ENCODE data around the gene CLDN1. TPM values are rescaled to one million over a fixed set of nuclear protein-coding genes. Genes with fewer than 3 reads are reported as not detected.

Gene CLDN1, protein sequence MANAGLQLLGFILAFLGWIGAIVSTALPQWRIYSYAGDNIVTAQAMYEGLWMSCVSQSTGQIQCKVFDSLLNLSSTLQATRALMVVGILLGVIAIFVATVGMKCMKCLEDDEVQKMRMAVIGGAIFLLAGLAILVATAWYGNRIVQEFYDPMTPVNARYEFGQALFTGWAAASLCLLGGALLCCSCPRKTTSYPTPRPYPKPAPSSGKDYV
- total RNA-seq = under 1 TPM in 3 of 4 donors, not detected in 1; 0.25 to 1.00 (median 0.36) TPM

GRCh38 chr3:190321789-190322603 lies at the start of gene CLDN1:
CLDN1 (minus strand) TSS chr3:190322446; CDS start chr3:190322206, 240 bp downstream.
- in situ Hi-C loops (cut with MboI; ENCODE audit: low sequenced_read_pairs in 4 of 4) = loop anchor here (5.0 to 10.0 kb wide), 3 partner anchors 97 to 357 kb away; no protein-coding TSS in a partner anchor

DNA sequence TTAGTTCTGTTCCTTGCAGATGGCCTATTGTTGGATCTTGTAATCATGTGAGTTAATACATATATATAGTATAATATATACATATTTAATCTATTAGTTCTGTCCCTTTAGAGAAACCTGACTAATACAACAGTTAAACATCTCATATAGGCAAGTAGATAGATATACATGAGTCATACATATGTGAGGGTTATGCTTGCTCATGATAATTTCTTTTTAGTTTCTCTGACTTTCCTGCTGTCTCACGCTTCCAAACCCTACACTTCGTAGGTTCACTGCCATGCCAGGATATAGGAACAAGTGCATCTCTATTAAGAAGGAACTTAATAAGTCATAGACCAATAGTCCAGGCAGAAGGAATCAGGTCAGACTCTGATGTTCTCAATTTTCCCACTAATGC lies 48.9 kb upstream of the CLDN1 start:
- H3K9me3 ChIP-seq = no peaks in the 10 kb centered on the region
- H3K4me1 ChIP-seq = no peaks in the 10 kb centered on the region
- H3K36me3 ChIP-seq = no peaks in the 10 kb centered on the region

More at GRCh38 chr3:190321789-190322603, at the start of gene CLDN1:
- intact Hi-C loops (cut with DNase I; ENCODE audit: low total_unique reads) = loop anchor here (1.0 to 2.0 kb wide), 2 partner anchors 97 to 361 kb away; no protein-coding TSS in a partner anchor
- H3K36me3 ChIP-seq = no peaks in the 10 kb centered on the region
- no peak within 1 kb of the TSS for H3K27ac ChIP-seq
- peak within 1 kb of the TSS; percentile 54 to 86 (median 60) for H3K4me3 ChIP-seq
- H3K4me1 ChIP-seq = peaks cover 4 to 9% of the 10 kb centered on the region in 2 donors
- peaks cover 0 to 5% (median 0%) of the 10 kb centered on the region in 3 donors for H3K27me3 ChIP-seq
- DNase-seq (peak; percentile 47 to 57), ATAC-seq (peak; percentile 83 to 92)
- TF ChIP-seq, protein P1, sequence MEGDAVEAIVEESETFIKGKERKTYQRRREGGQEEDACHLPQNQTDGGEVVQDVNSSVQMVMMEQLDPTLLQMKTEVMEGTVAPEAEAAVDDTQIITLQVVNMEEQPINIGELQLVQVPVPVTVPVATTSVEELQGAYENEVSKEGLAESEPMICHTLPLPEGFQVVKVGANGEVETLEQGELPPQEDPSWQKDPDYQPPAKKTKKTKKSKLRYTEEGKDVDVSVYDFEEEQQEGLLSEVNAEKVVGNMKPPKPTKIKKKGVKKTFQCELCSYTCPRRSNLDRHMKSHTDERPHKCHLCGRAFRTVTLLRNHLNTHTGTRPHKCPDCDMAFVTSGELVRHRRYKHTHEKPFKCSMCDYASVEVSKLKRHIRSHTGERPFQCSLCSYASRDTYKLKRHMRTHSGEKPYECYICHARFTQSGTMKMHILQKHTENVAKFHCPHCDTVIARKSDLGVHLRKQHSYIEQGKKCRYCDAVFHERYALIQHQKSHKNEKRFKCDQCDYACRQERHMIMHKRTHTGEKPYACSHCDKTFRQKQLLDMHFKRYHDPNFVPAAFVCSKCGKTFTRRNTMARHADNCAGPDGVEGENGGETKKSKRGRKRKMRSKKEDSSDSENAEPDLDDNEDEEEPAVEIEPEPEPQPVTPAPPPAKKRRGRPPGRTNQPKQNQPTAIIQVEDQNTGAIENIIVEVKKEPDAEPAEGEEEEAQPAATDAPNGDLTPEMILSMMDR (IDR thresholded peaks at IDR 0.05 in 4 of 5, conservative IDR thresholded peaks at IDR 0.05 in 1 of 5) = peak; percentile 76 to 91 (median 91)
- no peak for TF ChIP-seq POLR2A (IDR thresholded peaks at IDR 0.05)
- H3K9me3 ChIP-seq = no peaks in the 10 kb centered on the region

DNA sequence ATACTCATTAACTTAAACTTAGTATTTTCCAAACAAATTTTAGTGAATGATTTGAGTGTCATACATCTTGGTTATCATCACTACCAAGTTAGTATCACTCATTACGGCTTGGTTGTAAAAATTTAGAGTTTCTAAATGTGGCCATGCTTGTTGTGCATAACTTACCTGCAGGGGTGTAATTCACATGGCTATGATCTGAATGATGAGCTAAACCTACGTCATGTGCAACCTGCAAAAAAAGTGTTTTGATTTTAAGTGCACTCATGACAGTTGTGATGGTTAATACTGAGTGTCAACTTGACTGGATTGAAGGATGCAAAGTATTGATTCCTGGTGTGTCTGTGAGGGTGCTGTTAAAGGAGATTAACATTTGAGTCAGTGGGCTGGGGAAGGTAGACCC lies 48.1 kb upstream of the CLDN1 start:
- no peaks in the 10 kb centered on the region for H3K9me3 ChIP-seq
- H3K4me1 ChIP-seq = no peaks in the 10 kb centered on the region
- in situ Hi-C loops (cut with MboI; ENCODE audit: low sequenced_read_pairs in 4 of 4) (no loop called here), intact Hi-C loops (cut with DNase I; ENCODE audit: low total_unique reads) (loop anchor here (10.0 kb wide), 1 partner anchor 124 kb away; no protein-coding TSS in a partner anchor)
- no peak for ATAC-seq
- no peak for TF ChIP-seq POLR2A (IDR thresholded peaks at IDR 0.05)
- H3K36me3 ChIP-seq = no peaks in the 10 kb centered on the region
- no peak overlapping the region for H3K27ac ChIP-seq
- no peak for DNase-seq
- H3K27me3 ChIP-seq = no peaks in the 10 kb centered on the region
- H3K4me3 ChIP-seq = no peak overlapping the region

More for the DNA sequence above, 48.9 kb upstream of the CLDN1 start:
- TF ChIP-seq POLR2A (IDR thresholded peaks at IDR 0.05) = no peak
- TF ChIP-seq, protein P1 (IDR thresholded peaks at IDR 0.05 in 4 of 5, conservative IDR thresholded peaks at IDR 0.05 in 1 of 5) = no peak
- ATAC-seq = no peak
- intact Hi-C loops (cut with DNase I; ENCODE audit: low total_unique reads) = loop anchor here (10.0 kb wide), 1 partner anchor 124 kb away; no protein-coding TSS in a partner anchor
- Histone ChIP-seq H3K27ac (no peak overlapping the region), H3K27me3 (no peaks in the 10 kb centered on the region), H3K4me3 (no peak overlapping the region)
- in situ Hi-C loops (cut with MboI; ENCODE audit: low sequenced_read_pairs in 4 of 4) = no loop called here
- DNase-seq = no peak

DNA sequence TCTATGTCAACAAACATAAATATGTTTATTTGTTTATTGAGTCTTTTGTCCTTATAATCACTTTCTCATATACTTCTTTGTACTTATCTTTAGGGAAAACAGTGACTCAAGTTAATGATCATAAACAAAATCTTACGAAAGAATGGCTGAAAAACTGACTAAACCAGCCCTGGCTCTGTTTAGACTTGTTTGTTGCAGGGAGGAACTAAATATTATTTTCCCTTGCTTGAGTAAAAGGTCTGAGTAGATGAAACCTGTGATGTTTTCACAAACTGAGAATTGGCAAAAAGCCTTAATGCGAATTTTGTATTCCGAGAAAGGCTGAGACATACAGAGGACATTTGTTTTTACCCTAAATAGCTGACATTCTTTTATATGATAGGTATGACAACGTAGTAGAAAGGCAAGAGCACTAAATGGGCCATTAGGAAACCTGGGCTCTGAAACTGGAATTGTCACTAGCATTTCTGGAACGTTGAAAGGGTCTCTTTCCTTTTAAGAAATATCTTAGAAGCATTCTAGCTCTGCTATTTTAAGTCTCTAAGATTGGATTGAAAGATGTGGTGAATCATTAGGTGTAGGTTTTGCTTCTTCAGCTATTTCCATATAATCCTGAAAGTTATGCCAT lies 47.5 kb upstream of the CLDN1 start:
- Histone ChIP-seq H3K27ac (no peak overlapping the region), H3K27me3 (no peaks in the 10 kb centered on the region), H3K36me3 (no peaks in the 10 kb centered on the region), H3K4me1 (no peaks in the 10 kb centered on the region), H3K4me3 (no peak overlapping the region), H3K9me3 (no peaks in the 10 kb centered on the region)
- TF ChIP-seq, protein P1 (IDR thresholded peaks at IDR 0.05 in 4 of 5, conservative IDR thresholded peaks at IDR 0.05 in 1 of 5) = no peak
- no peak for TF ChIP-seq POLR2A (IDR thresholded peaks at IDR 0.05)
- ATAC-seq (no peak), DNase-seq (no peak)
- intact Hi-C loops (cut with DNase I; ENCODE audit: low total_unique reads) = loop anchor here (10.0 kb wide), 1 partner anchor 125 kb away; no protein-coding TSS in a partner anchor
- in situ Hi-C loops (cut with MboI; ENCODE audit: low sequenced_read_pairs in 4 of 4) = no loop called here

Data from gastrocnemius medialis (tissue), 4 donors.